PC-3 (cell line): ENCODE results near the gene KRT15. TPM values are rescaled to one million over a fixed set of nuclear protein-coding genes. Genes with fewer than 3 reads are reported as not detected.

Experiments used
- ATAC-seq: fragments of 200-7000 bp; cut with Tn5 transposase; 2 replicates; pipeline ENCODE4 v1.9.1; 2020; ENCODE audit warnings: mild to moderate bottlenecking, moderate library complexity
- BruUV-seq: library from RNA; stranded (reverse); fragments of 400-500 nt; replicated peaks from 2 replicates; lab custom pipeline; 2021; lab: Mats Ljungman, UMichigan
- CTCF ChIA-PET: fragments of 300-600 bp; sonication (Branson Sonifier 250); formaldehyde crosslinking; loops from one replicate; lab custom pipeline; 2022; ENCODE audit warnings: antibody characterized with exemption; lab: Charles Lee
- POLR2A ChIA-PET: fragments of 300-600 bp; sonication (Branson Sonifier 250); formaldehyde crosslinking; loops from one replicate; lab custom pipeline; 2022; ENCODE audit warnings: antibody characterized with exemption; ENCODE audit not compliant: unreplicated experiment; lab: Charles Lee
- DNase-seq: peaks from one replicate; pipeline ENCODE4 v3.0.0-alpha.2; 2015
- H2AFZ ChIP-seq: fragments of 300-600 bp; sonication (generic); 2 replicates; pipeline ENCODE4 v1.6.0; 2016; ENCODE audit warnings: antibody characterized with exemption, low read length
- H3F3A ChIP-seq: fragments of 300-600 bp; sonication (generic); one replicate; pipeline ENCODE4 v1.6.0; 2017; ENCODE audit warnings: antibody characterized with exemption, low read length, control low read depth, mild to moderate bottlenecking; ENCODE audit not compliant: unreplicated experiment
- H3K27ac ChIP-seq: fragments of 300-600 bp; sonication (generic); 2 replicates; pipeline ENCODE4 v1.5.1; 2016; ENCODE audit warnings: mild to moderate bottlenecking, low read length
- H3K27me3 ChIP-seq: fragments of 300-600 bp; sonication (generic); 2 replicates; pipeline ENCODE4 v1.6.1; 2016; ENCODE audit warnings: low read length, mixed read lengths
- H3K36me3 ChIP-seq: fragments of 300-600 bp; sonication (generic); 2 replicates; pipeline ENCODE4 v1.6.1; 2016; ENCODE audit warnings: low read depth, mixed run types, low read length, mixed read lengths
- H3K4me1 ChIP-seq: fragments of 300-600 bp; sonication (generic); 2 replicates; pipeline ENCODE4 v1.5.1; 2016; ENCODE audit warnings: low read length; ENCODE audit not compliant: insufficient read depth
- H3K4me2 ChIP-seq: fragments of 300-600 bp; sonication (generic); 2 replicates; pipeline ENCODE4 v1.6.0; 2016; ENCODE audit warnings: low read length
- H3K4me3 ChIP-seq: fragments of 300-600 bp; sonication (generic); 2 replicates; pipeline ENCODE4 v1.5.1; 2016; ENCODE audit warnings: mild to moderate bottlenecking, low read length, mixed read lengths
- H3K79me2 ChIP-seq: fragments of 300-600 bp; sonication (generic); 2 replicates; pipeline ENCODE4 v1.6.1; 2017; ENCODE audit warnings: low read length, mixed read lengths
- H3K9ac ChIP-seq: fragments of 300-600 bp; sonication (generic); 2 replicates; pipeline ENCODE4 v1.6.0; 2016; ENCODE audit warnings: mild to moderate bottlenecking, low read length
- H3K9me2 ChIP-seq: fragments of 300-600 bp; sonication (generic); replicated peaks from 2 replicates; pipeline ENCODE4 v1.6.1; 2016; ENCODE audit warnings: mixed run types, low read length, mixed read lengths
- H3K9me3 ChIP-seq: fragments of 300-600 bp; sonication (generic); 2 replicates; pipeline ENCODE4 v1.6.1; 2016; ENCODE audit warnings: low read length, mixed read lengths
- H4K20me1 ChIP-seq: fragments of 300-600 bp; sonication (generic); 2 replicates; pipeline ENCODE4 v1.6.1; 2016; ENCODE audit warnings: low read length, mixed read lengths
- EZH2 ChIP-seq: fragments of 300-600 bp; sonication (generic); IDR thresholded peaks from one replicate; pipeline ENCODE4 v1.6.1; 2017; ENCODE audit warnings: antibody characterized with exemption, mild to moderate bottlenecking, low read length; ENCODE audit not compliant: unreplicated experiment
- EZH2phosphoT487 ChIP-seq: fragments of 300-600 bp; sonication (generic); IDR thresholded peaks from 2 replicates; pipeline ENCODE4 v1.6.1; 2018; ENCODE audit warnings: mild to moderate bottlenecking, antibody characterized with exemption, low read length, borderline replicate concordance
- intact Hi-C: fragments of 100-400 bp; cut with micrococcal nuclease; formaldehyde crosslinking; loops from 2 replicates; pipeline ENCODE4 v1.9.0; 2023
- total RNA-seq: library from RNA; depleted of rRNA; stranded (reverse); fragments of >200 nt; gene quantifications from 2 replicates; pipeline ENCODE4 v1.2.3, GENCODE V29; 2014
- TF ChIP-seq, protein P1 (sequence below): fragments of 300-600 bp; sonication (generic); conservative IDR thresholded peaks from 2 replicates; pipeline ENCODE4 v1.5.1; 2017; ENCODE audit warnings: antibody characterized with exemption, low read depth, mild to moderate bottlenecking, low read length

The KRT15 gene
- total RNA-seq, 1 experiment from 2014 or later = 121 TPM

DNA sequence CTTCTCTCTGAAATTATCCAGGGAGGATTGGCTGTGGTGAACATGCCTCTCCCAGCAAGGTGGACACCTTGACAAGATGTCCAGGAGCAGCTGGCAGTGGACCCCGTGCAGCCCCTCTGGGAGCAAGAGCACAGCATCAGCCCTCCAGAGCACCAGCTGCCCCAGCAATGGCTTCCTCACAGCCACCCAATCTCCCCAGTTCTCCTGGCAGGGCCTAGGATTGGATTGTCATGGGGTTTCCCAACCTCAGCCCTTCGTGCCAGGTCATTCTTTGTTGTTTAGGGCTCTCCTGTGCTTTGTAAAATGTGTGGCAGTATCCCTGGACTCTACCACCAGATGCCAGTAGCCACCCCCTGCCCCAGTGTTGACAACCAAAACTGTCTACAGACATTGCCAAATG, 27.2 kb downstream of the KRT15 start:
- BruUV-seq = no TSS peak
- H3K4me3 ChIP-seq = no peak overlapping the region
- H3K9ac ChIP-seq = no peak overlapping the region
- TF ChIP-seq EZH2 = no peak
- TF ChIP-seq, protein P1, sequence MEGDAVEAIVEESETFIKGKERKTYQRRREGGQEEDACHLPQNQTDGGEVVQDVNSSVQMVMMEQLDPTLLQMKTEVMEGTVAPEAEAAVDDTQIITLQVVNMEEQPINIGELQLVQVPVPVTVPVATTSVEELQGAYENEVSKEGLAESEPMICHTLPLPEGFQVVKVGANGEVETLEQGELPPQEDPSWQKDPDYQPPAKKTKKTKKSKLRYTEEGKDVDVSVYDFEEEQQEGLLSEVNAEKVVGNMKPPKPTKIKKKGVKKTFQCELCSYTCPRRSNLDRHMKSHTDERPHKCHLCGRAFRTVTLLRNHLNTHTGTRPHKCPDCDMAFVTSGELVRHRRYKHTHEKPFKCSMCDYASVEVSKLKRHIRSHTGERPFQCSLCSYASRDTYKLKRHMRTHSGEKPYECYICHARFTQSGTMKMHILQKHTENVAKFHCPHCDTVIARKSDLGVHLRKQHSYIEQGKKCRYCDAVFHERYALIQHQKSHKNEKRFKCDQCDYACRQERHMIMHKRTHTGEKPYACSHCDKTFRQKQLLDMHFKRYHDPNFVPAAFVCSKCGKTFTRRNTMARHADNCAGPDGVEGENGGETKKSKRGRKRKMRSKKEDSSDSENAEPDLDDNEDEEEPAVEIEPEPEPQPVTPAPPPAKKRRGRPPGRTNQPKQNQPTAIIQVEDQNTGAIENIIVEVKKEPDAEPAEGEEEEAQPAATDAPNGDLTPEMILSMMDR = no peak
- no peak for TF ChIP-seq EZH2phosphoT487
- no peaks in the 10 kb centered on the region for H3K36me3 ChIP-seq
- H3K4me1 ChIP-seq = peaks cover 8% of the 10 kb centered on the region
- CTCF ChIA-PET = no interaction called here
- no peaks in the 10 kb centered on the region for H3K9me3 ChIP-seq
- H4K20me1 ChIP-seq = no peaks in the 10 kb centered on the region
- POLR2A ChIA-PET = no interaction called here
- no peaks in the 10 kb centered on the region for H3K27me3 ChIP-seq
- no peak overlapping the region for H3K4me2 ChIP-seq
- H2AFZ ChIP-seq = no peak overlapping the region
- intact Hi-C loops = loop anchor here (10.0 kb wide), 1 partner anchor 167 kb away; no protein-coding TSS in a partner anchor
- no peaks in the 10 kb centered on the region for H3F3A ChIP-seq
- ATAC-seq (no peak), DNase-seq (no peak)
- H3K27ac ChIP-seq = no peak overlapping the region
- H3K79me2 ChIP-seq = no peaks in the 10 kb centered on the region
- no peaks in the 10 kb centered on the region for H3K9me2 ChIP-seq

DNA sequence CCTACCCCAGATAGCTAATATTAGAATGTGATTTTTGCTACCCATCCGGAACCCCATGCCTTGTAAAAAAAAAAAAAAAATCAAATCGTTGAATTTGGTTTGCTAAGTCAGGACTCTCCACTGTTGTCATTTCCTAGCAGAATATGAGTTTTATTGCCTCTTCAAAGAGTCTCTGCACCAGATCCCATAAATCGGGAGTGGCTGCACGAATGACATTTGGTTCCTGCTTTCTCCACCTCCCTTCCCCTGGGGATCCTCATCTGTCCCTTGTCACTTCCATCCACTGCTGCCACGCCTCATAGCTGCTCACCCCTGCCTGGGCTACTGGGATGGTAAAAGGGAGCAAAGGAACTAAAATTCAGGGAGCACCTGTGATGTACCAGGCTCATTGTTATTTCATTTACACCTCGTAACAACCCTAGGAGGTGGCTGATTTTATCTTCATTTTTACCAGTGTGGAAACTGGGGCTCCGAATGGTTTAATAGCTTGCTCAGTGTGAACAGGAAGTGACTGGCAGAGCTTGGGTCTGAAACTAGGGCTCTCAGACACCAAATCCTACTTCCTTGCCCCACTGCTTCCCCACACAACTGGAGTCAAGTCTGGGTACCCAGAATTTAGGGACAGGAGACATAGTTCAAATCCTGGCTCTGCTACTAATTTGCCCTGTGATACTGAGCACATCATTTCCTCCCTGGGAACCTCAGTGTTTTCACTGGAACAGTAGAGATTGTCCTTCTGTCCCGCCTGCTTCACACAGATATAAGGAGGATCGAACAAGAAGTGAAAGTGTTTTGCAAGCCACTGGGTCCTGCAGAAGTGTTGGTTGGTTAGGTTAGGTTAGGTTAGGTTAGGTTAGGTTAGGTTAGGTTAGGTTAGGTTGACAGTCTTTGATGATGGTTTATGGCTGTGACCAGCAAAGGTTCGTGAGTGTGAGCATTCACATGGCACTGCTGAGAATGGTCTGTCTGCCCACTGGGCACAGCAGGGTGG, 28.4 kb downstream of the KRT15 start:
- no peaks in the 10 kb centered on the region for H3K79me2 ChIP-seq
- H3K9ac ChIP-seq = no peak overlapping the region
- no peaks in the 10 kb centered on the region for H4K20me1 ChIP-seq
- POLR2A ChIA-PET = no interaction called here
- H2AFZ ChIP-seq = no peak overlapping the region
- H3K27me3 ChIP-seq = no peaks in the 10 kb centered on the region
- CTCF ChIA-PET = no interaction called here
- H3K27ac ChIP-seq = no peak overlapping the region
- no peak overlapping the region for H3K4me2 ChIP-seq
- DNase-seq (no peak), ATAC-seq (no peak)
- intact Hi-C loops = loop anchor here (10.0 kb wide), 1 partner anchor 165 kb away; no protein-coding TSS in a partner anchor
- BruUV-seq = no TSS peak
- H3K36me3 ChIP-seq = no peaks in the 10 kb centered on the region
- H3K9me2 ChIP-seq = no peaks in the 10 kb centered on the region
- no peak overlapping the region for H3K4me3 ChIP-seq
- no peaks in the 10 kb centered on the region for H3F3A ChIP-seq
- no peak for TF ChIP-seq EZH2
- TF ChIP-seq, protein P1 = no peak
- TF ChIP-seq EZH2phosphoT487 = no peak
- H3K9me3 ChIP-seq = no peaks in the 10 kb centered on the region
- peaks cover 8% of the 10 kb centered on the region for H3K4me1 ChIP-seq

DNA sequence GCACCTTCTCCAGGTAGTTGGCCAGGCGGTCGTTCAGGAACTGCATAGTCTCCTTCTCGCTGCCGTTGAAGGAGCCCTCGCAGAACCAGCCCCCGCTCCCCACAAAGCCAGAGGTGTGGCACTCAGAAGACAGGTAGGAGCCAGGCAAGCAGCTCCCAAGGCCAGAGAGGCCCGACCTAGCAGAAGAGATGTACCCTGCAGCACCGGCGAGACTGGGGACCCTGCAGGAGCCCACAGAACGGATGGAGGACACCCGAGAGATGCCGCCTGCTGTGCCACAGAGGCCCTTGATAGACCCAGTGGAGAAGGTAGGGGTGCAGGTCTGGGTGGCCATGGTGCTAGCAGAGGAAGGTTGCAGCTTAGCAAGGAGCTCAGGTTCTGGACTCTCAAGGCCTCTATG, 29.2 kb downstream of the KRT15 start, which contains the start of gene KRT36:
Gene KRT36 (minus strand): TSS at position 380 of the 400 bp plus-strand sequence. CDS start 46 bp downstream, at position 334.
- Histone ChIP-seq H2AFZ (no peak within 1 kb of the TSS), H3K9me2 (no peaks in the 10 kb centered on the region), H3K4me1 (peaks cover 4% of the 10 kb centered on the region), H3K27me3 (no peaks in the 10 kb centered on the region), H3K9ac (no peak within 1 kb of the TSS), H3K4me2 (no peak within 1 kb of the TSS), H3K4me3 (no peak within 1 kb of the TSS), H4K20me1 (no peaks in the 10 kb centered on the region), H3K36me3 (no peaks in the 10 kb centered on the region), H3K27ac (no peak within 1 kb of the TSS), H3K9me3 (no peaks in the 10 kb centered on the region), H3K79me2 (no peaks in the 10 kb centered on the region), H3F3A (no peaks in the 10 kb centered on the region)
- ChIA-PET CTCF (no interaction called here), POLR2A (no interaction called here)
- no TSS peak for BruUV-seq
- intact Hi-C loops = no loop called here
- no peak for DNase-seq
- no peak for ATAC-seq
- TF ChIP-seq EZH2phosphoT487 (no peak), EZH2 (no peak)
- TF ChIP-seq, protein P1 = no peak
